GM18511 (cell line): ENCODE results near the gene HCFC1.

Experiments
- ATAC-seq: cut with Tn5 transposase; IDR thresholded peaks from one replicate; pipeline ENCODE4 v1.9.1; 2021; ENCODE audit warnings: mild to moderate bottlenecking, moderate library complexity; ENCODE audit not compliant: unreplicated experiment

The HCFC1 gene

DNA sequence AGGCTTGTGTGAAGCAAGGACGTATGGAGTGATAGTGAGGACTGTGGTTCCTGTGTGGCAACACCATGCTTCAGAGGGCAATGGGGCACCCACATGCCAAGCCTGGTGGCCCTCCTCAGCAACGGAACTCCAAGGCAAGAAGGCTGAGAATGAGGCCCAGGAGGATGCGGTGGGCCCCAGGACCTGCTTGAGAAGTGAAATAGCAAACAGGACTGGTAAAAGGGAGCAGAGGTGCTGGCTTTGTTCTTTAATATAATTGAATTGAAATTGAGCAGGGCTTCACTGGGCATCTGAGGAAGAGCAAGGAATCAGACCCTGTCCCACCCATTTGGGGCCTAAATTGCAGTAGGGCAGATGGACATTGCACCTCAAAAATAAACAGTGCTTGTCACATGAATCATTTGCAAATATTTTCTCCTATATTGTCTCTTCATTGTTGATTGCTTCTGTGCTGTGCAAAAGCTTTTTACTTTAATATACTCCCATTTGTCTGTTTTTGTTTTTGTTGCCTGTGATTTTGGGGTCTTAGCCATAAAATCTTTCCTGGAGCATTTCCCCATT, 3.2 kb upstream of the HCFC1 start:
- no peak for ATAC-seq

DNA sequence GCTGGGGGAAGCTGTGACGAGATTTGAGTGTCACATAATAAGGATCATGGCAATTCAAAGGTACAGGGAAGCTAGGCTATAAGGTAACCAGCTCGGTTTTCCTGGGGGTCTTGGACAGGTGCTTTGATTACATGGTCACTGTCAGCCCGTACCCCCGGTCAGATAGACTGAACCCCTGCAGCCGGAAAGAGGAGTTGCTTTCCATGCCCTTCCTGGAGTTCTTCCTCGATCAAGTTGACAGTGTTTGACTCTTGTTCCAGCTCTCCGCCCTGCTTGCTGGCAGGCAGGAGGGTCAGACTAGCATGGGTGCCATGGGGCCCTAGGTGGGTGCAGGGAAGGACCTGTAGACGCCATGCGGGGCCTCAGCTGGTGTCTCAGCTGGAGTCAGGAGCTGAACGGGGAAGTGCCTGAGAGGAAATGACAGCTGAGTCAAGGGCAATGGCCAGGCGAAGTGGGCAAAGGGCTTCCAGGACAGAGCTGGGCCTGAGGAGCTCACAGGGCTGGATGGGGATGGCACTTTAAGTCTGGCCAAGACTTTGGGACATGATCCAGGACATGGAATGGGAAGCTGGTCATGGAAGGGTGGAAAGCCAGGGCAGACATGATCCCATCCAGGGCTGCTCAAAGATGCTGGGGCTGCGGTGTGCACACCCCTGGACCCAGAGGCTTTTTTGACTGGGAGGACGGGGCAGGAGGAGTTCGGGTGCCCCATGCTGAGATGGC, 2.5 kb upstream of the HCFC1 start:
- ATAC-seq: no peak

DNA sequence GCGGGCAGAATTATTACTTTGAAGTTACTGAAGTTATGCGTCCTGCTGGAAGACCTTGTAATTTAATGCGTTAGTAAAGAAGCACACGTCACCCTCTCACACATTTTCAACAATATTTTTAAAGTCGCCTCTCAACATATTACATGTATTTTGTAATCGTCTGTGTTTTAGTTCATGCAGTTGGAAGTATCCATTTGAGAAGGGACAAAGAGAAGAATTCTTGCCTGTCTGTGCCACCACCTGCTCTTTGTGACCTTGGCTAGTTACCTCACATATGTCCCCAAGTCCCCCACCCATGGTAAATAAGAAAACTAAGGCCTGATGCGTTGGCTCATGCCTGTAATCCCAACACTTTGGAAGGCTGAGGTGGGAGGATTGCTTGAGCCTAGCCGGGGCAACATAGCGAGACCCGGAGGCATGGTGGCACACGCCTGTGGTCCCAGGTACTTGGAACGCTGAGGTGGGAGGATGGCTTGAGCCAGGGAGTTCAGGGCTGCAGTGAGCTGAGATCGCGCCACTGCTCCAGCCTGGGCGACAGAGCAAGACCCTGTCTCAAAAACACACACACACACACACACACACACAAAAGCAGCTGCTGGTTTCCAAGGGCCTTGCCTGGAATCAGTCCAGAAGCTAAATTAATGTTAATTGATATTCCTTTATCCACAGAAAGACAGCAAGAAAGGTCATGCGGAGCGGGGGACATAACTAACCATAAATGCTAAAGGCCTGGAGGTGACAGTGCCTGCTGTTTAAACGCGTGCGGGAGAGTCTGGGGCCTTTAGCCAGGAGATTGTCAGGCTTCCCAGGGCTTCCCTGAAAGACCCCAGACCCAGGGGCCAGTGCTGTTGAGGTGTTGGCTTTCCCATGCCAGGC, 1.7 kb upstream of the HCFC1 start:
- no peak for ATAC-seq

DNA sequence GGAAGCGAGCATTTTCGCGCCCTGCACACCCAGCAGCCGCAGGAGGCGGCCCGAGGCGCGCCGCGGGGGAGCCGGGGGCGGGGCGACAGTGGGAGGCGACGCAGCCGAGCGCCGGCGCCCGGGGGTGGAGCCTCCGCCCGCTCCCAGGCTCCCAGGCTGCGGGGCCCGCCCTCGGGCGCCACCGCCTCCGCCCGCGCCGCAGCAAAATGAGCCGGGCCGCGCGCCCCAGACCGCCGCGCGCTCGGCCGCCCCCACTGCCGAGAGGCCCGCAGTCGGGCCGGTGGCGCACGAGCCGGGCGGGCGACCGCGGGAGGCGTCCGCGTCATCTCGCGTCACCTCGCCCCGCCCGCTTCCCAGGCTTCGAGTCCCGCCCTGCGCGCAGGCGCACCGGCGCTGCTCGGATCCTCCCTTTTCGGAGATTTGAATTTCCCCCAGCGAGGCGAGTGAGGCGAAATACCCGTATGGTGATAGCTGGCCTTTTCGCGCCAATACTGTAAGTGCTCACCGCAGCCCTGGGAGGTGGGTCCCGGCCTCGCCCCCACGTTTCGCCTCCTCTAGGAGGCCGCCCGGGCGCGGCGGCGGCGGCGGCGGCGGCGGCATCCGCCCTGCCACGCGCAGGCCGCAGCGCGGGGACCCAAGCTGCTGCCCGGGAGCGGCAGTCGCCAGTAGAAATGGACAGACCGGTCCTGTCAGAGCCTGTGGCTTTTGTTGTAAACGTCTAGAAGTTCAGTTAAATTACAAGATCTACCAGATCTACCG, 929 bp upstream of the HCFC1 start, which contains the start of gene TMEM187:
Gene TMEM187, plus strand, starts transcription at position 387 of the 759 bp plus-strand sequence. CDS start 9,309 bp downstream, outside the sequence.
- peak; percentile 54 for ATAC-seq

DNA sequence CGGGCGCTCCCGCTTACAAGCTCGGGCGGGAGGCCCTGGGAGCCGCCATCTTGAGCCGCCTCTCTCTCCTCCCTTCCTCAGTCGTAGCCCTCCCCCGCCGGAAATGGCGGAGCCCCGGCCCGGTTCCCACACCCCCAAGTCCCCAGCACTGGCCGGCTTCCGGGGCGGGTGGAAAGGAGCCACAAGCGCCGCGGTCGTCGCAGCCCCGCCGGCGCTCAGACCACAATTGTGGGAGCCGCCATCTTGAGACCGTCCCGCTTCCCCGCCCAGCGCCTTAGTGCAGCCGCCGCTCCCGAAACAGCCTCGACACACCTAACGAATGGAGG, 531 bp downstream of the HCFC1 start:
- peak; percentile 44 for ATAC-seq

DNA sequence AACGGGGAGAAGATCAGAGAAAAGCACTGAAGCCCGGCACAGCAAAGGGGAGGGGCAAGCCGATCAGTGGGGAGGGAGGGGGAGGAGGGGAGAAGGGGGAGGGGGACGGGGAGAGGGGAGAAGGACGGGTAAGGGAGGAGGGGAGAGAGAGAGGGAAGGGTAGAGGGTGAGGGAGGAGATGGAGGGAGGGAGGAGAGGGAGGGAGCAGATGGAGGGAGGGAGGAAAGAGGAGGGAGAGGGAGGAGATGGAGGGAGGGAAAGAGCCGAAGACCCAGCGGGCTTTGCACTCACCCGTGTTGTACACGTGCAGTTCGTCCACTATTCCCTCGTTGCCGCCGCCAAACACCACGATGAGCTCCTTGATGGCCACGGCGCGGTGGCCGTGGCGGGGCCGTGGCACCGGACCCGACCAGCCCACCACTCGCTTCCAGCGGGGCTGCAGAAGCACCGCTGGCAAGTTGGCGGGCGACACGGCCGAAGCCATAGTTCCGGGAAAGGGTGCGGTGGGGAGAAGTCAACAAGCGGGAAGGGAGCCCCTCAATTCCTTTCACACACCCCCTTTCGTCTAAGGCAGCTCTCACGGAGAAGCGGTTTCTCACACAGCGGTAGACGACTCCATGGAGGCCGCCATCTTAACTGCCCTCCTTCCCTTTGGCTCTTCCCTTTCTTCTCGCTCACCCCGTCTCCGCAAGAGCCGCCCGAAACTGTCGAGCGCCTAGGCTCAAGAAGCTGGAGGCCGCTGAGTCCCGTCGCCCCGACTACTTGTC, 1.1 kb downstream of the HCFC1 start:
- no peak for ATAC-seq

DNA sequence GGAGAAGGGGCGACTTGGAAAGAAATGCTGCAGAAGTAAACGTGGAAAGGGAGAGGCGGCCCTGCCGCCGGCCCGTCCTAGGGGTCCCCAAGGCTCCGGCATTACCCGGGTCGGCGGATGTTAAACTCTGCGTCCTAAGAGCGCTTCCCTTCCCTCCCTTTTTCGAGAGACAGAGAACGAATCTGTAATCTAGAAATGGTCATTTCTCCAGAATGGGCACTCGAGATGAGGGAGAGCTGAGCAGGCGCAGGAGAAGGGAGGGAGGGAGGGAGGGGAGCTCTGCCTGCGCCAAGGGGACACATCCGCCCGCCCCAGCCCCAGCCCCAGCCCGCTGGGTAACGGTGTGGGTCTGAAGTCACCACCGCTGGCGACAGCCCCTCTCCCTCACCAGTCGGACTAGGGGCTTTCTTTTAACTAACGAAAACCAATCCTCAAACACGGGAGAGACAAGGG, 1.7 kb downstream of the HCFC1 start:
- no peak for ATAC-seq

DNA sequence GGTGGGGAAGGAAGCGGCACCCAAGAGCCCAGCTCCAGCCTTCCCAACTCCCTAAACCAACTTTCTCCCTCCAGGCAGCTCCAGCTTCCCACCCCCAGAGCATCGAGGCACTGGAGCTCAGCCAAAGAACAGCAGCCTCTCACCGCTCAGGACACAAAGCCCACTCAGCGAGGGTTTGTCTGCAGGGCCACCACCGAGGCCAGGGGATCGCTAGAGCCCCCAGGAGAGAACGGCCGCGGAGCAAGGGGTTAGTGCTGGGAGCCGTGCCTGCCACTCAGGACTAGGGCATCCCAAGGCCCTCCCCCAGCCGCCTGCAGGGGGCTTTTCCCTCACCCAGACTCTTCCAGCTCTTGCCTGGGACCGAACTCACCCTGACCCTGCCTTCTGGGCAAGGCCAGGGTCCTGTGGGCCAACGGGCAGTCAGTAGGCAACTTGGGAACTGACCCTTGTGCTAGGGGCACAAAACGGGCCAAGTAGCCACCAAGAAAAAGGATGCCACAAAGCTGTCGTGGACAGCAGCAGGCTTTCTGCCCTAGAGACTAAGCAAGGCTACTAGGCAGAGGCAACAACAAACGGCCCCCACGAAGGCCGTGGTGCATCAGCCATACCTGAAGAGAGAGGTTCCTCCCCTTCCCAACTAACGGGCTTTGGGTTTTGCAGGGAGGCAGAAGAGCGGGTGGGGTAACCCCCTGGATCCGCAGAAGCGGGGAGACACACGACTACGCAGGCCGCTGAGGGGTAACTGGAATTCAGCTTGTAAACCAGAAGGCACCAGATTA, 2.3 kb downstream of the HCFC1 start:
- ATAC-seq: no peak

DNA sequence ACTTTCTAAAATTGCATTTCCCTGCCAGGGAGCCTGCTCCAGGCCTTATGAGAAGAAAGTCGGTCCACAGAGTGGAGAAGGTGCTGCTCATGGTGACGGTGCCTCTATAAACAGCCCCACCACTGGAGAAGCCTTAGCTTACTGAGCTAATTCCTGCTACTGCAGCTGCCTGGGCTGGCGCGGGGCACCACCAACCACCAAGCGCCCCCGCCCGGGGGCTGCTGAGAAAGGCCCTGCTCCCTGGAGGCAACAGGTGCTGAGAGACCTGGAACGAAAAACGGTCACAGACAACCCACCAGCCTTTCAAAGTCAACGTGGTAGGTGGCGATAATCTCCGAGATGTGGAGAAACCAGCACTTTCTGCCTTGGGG, 2.9 kb downstream of the HCFC1 start:
- ATAC-seq: no peak

DNA sequence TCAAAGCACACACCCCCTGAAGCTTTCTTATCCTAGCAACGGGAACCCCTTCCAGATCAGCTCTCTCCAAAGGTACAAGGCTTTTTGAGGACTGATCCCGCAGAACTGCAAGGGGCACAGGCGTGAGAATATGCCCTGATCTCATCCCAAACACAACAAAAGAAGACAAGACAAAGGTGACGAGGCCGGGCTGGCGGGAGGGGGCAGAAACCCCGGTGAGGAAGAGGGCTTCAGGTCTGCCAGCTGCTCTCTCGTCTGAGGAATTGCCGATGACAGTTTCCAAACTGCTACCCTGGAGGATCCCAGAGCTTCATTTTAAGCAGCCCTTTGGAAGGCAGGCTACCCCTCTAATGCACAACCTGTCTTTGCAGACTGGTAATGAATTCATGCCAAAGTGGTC, 3.4 kb downstream of the HCFC1 start:
- no peak for ATAC-seq

DNA sequence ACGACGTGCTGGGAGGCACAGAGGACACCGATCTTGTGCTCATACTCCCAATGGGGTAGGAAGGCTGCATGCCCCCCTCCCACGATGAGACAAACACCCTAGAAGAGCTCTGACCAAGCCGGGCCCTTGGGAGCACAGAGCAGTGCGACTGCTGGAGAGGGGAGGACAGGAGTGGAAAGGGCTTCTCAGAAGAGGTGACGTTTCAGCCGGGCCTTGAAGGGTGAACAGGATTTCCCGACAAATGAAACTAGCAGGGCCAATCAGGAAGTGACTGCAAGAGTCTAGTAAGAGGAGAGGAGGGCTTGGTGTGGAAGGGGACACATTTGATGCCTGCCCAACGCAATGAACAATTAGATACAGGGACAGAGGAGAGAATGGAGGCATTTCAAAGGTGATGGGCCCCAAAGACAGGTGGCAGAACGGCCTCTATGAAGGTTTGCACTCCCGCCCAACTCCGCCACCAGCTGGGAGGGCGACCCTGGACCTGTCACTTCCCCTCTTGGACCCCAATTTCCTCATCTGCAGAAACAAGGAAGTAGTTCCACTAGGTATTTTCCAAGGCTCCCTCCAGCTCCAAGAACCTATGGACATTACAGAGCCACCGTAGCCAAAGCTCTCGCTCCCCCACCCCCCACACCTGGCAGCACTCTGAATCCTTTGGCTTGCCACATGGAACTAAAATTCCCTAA, 3.9 kb downstream of the HCFC1 start:
- ATAC-seq: no peak

DNA sequence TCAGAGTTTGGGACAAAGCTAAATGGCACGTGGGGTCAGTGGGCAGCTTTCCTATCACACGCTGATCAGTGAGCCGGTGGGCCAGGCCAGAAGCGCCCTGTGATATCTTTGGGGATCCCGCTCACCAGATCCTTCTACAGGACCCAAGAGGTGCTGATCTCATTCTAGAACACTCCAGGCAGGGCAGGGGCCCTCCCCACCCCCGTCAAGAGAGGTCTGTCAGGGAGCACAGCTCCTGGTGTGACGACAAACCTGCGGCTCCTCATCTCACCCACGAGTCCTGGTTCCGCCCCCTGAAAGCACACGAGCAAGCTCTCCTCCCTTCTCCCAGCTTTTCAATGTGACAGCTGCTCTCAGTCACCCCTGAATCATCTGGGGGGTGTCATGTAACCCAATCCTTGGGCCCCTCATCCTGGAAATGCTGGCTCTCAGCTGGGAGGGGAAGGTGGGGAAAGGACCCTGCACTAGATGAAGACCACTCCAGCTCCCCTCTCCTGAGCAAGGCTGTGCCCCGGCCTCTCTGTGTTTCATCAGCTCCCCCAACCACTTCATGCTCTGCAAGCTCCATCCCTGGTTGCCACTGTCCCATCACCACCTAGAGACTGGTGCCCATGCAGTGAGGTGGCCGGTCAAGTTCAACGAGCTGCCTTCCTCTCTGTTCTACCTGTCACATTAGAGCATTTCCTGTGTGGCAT, 4.6 kb downstream of the HCFC1 start:
- ATAC-seq: no peak

DNA sequence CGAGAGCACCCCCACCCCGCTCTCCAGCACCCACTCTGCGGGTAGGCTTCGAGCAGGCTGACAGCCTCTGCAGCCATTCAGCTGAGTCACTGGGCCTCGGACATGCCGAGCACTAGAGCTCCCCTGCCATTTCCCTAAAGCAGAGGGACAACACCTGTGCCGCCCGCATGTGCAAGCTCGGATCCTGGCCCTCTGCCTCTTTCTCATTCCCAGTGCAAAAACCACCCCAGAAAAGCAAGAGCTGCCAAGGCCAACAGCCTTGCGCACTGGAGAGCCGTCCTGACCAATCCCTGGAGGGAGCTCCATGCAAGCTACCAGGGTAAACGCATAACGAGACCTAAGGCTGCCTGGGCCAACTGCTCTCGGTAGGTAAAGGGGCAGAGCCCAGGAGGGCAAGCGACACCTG, 5.3 kb downstream of the HCFC1 start:
- ATAC-seq: no peak

DNA sequence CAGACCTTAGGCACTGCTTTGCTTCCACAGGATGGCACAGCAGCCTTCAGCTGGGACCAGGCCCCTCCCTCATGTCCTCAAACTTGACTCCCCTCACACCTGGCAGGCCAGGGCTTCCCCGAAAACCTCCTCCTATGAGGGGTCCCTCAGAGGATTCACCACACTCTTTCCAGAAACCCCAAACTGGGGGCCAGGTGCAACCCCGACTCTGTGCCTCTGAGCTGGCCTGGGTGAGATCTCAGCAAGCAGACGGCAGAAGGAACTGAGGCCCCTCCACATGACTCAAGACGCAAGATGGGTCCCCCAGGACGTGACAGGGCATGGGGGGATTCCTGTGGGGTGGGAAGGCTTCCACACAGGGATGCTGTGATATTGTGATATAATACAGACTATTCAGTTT, 6.2 kb downstream of the HCFC1 start:
- no peak for ATAC-seq

DNA sequence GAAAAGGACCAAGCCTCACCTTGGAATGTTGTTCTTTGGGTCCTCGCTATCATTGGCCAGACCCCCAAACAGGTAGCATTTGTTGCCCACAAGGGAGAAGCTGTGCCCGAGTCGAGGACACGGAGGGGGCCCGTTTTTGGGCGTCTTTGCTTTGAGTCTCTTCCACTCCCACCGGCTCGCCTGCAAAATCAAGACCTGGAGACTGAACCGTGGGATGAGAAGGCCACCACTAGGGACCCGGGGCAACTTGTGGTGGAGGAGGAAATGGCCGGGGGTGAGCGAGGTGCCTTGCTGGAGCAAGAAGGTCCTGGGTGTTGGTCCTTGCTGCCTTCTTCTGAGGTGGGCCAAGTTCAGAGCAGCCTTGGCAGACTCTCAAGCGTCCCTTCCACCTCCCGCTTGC, 7.5 kb downstream of the HCFC1 start:
- ATAC-seq: no peak

DNA sequence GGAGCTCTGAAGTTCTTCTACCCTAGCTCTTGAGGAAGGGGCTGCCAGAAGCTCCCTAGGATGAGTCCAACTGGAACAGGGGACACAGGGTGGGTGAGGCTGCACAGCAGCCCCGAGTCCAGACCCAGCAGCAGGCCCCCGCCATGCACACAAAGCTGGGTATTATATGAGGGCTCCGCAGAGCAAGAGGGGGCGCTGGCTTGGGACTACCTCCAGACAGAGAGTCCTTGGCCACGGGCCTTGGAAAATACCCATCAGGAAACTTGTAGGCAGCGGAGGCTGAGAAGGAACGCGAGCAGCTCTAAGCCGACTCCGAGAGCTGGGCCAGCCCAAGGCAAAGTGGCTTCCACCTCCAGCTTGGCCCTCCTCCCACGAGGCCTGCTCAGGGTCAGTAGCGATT, 8.1 kb downstream of the HCFC1 start:
- ATAC-seq: no peak

DNA sequence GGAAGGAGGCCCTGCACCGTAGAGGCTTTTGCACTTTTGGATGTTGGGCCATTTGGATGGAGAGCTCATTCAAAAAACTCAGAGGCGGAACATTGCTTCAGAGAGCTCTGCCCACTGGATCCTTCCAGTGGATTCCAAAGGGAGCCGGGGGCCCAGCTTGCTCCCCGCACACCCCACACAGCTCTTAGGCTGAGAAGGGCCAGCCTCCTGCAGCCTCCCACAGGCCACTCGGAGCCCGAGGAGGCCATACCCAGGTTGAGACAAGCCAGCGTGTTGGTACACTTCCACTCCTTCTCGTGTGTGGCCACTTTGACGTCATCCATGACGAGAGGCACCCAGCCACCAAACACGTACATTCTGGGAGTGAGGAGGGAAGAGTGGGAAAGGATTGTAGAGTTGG, 10.3 kb downstream of the HCFC1 start:
- no peak for ATAC-seq

DNA sequence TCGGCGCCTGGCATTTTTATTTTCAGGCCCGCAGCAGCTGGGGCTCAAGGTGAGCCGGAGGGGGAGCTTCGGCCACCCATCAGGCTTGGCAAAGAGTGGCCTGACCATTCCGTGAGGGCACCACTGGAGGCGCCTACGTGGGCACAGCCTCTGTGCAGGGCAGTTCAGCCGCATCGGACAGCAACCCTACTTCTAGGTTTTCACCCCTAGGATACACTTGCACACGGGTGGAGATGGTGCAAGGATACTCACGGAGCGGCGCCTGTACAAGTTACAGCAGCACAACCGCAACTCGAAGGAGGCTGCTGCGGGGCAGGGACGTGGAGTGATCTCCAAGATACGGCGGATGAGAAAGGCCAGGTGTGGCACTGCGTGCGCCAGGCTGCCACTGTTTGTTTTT, 10.8 kb downstream of the HCFC1 start:
- no peak for ATAC-seq

DNA sequence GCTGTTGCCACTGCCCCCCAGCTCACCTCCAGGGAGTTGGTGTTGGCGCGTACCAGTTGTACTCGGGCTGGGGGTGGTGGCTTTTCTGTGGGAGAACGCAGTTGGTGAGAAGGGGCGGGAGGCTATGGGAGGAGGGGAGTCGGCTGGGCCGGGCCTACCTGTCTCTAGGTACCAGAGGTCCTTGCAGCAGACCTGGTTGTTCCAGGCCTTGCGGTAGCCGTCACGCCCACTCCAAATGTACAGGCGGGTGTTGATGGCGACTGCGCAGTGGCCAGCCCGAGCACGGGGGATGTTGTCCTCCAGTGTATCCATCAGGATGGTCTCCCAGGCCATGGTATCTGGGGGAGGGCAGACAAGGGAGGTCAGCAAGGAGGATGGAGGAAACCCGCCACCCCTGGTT, 11.5 kb downstream of the HCFC1 start:
- ATAC-seq: no peak
